CD8-positive, alpha-beta memory T cell (primary cell): Measurements from ENCODE around the gene RASGRP1. TPM values are rescaled to one million over a fixed set of nuclear protein-coding genes. Genes with fewer than 3 reads are reported as not detected.

Experiments
- CTCF ChIA-PET: fragments of 350-600 bp; sonication (Branson Sonifier 250); formaldehyde crosslinking; loops from one replicate; lab custom pipeline; 2021; ENCODE audit warnings: antibody characterized with exemption; lab: Charles Lee
- POLR2A ChIA-PET: fragments of 350-600 bp; sonication (Branson Sonifier 250); formaldehyde crosslinking; loops from one replicate; lab custom pipeline; 2021; ENCODE audit warnings: antibody characterized with exemption; lab: Charles Lee
- DNase-seq, 5 donors: peaks; one replicate each; pipeline versions ENCODE4 v3.0.0 to v3.0.0-alpha.2; 2020 to 2022; ENCODE audit warnings: mixed read lengths in 1 of 5
- H3K27ac ChIP-seq: one replicate; pipeline ENCODE4 v1.7.0; 2013; ENCODE audit warnings: low read depth, mild to moderate bottlenecking, low read length, moderate library complexity
- H3K27me3 ChIP-seq: 2 replicates; pipeline ENCODE4 v1.7.0; 2013; ENCODE audit warnings: low read length, mild to moderate bottlenecking; ENCODE audit not compliant: insufficient read depth, poor library complexity, severe bottlenecking
- H3K36me3 ChIP-seq: 2 replicates; pipeline ENCODE4 v1.7.0; 2013; ENCODE audit warnings: mild to moderate bottlenecking, low read length, moderate library complexity; ENCODE audit not compliant: insufficient read depth
- H3K4me1 ChIP-seq: 2 replicates; pipeline ENCODE4 v1.7.0; 2013; ENCODE audit warnings: mild to moderate bottlenecking, low read length, moderate library complexity; ENCODE audit not compliant: insufficient read depth
- H3K4me3 ChIP-seq: 2 replicates; pipeline ENCODE4 v1.7.0; 2013; ENCODE audit warnings: mild to moderate bottlenecking, low read length
- H3K9me3 ChIP-seq: 2 replicates; pipeline ENCODE4 v1.7.0; 2013; ENCODE audit warnings: mild to moderate bottlenecking, low read length
- H3K27ac Mint-ChIP-seq, 8 donors: one replicate each; pipeline ENCODE4 v1.8.0; 2020 to 2021; ENCODE audit warnings: mixed read lengths in 8 of 8, mild to moderate bottlenecking in 6 of 8, inconsistent platforms in 3 of 8, moderate library complexity in 3 of 8
- H3K27me3 Mint-ChIP-seq, 2 donors: one replicate each; pipeline ENCODE4 v1.8.0; 2020 to 2021; ENCODE audit warnings: mixed read lengths in 2 of 2, mild to moderate bottlenecking in 1 of 2, moderate library complexity in 1 of 2
- H3K36me3 Mint-ChIP-seq, 3 donors: one replicate each; pipeline ENCODE4 v1.8.0; 2020 to 2021; ENCODE audit warnings: mixed read lengths in 3 of 3, inconsistent platforms in 1 of 3, mild to moderate bottlenecking in 1 of 3
- H3K4me1 Mint-ChIP-seq, 3 donors: one replicate each; pipeline ENCODE4 v1.8.0; 2020 to 2021; ENCODE audit warnings: mixed read lengths in 3 of 3, inconsistent platforms in 1 of 3, mild to moderate bottlenecking in 1 of 3
- H3K4me3 Mint-ChIP-seq, 7 donors: one replicate each; pipeline ENCODE4 v1.8.0; 2020 to 2021; ENCODE audit warnings: mixed read lengths in 7 of 7, mild to moderate bottlenecking in 6 of 7, moderate library complexity in 4 of 7, inconsistent platforms in 2 of 7
- H3K9me3 Mint-ChIP-seq, 5 donors: one replicate each; pipeline ENCODE4 v1.8.0; 2020 to 2022; ENCODE audit warnings: mixed read lengths in 5 of 5, mild to moderate bottlenecking in 3 of 5, moderate library complexity in 2 of 5, inconsistent platforms in 1 of 5
- polyA plus RNA-seq: library from polyadenylated mRNA; unstranded; fragments of 300-500 nt; fragmentation: Illumina TruSeq; gene quantifications from one replicate; pipeline ENCODE4 v1.2.3, GENCODE V29; 2021
- total RNA-seq, 2 experiments: library from RNA; stranded (reverse); gene quantifications; one replicate each; pipeline ENCODE4 v1.2.3, GENCODE V29; 2021

Gene RASGRP1
- total and polyA plus RNA-seq, 3 experiments from 2014 or later = 64.7 to 90.9 (median 67.9) TPM

DNA sequence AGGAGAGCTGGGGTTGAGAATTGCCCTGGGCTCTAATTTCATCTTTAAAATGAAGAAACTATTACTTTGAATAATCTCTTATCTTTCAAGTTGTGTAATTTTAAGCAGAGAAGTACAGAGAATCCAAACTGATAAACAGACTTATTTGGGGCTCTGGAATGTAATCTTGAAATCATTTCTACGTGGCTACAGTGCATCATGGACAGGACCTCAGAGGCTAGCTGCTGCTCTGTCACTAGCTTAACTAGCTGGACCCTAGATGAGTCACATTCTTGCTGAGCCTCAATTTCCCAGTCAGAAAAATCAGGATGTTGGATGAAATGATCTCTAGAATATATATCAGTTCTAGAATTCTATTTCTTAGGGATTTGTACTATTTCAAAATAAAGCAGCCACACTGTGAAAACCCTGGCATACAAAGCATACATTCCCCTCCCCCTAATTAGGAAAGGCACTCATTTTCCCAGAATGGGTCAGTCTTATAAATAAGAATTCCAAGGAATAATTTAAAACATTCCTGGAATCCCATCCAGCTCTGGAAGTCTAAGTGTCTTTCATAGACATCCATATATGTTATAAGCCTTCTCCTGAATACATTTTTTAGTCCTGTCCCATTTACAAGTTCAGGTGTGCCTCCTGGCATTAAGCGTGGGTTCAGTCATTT lies 47.2 kb downstream of the RASGRP1 start:
- Mint-ChIP-seq H3K27me3 (no peaks in the 10 kb centered on the region), H3K9me3 (no peaks in the 10 kb centered on the region), H3K4me1 (peaks cover 30 to 62% (median 51%) of the 10 kb centered on the region in 3 donors), H3K36me3 (peaks cover 0 to 87% (median 24%) of the 10 kb centered on the region in 3 donors), H3K27ac (peak overlapping the region in 7 of 8 donors; percentile 62 to 89 (median 79)), H3K4me3 (no peak overlapping the region)
- Histone ChIP-seq H3K4me1 (no peaks in the 10 kb centered on the region), H3K27ac (no peak overlapping the region), H3K27me3 (no peaks in the 10 kb centered on the region), H3K9me3 (no peaks in the 10 kb centered on the region), H3K4me3 (no peak overlapping the region), H3K36me3 (peaks cover 57% of the 10 kb centered on the region)
- CTCF ChIA-PET = interaction anchor here (0.9 to 2.3 kb wide), 4 partner anchors 43 to 182 kb away, joined by 3 to 6 read pairs (median 4); partner anchors contain the start of gene RASGRP1
- POLR2A ChIA-PET = no interaction called here
- DNase-seq = no peak

DNA sequence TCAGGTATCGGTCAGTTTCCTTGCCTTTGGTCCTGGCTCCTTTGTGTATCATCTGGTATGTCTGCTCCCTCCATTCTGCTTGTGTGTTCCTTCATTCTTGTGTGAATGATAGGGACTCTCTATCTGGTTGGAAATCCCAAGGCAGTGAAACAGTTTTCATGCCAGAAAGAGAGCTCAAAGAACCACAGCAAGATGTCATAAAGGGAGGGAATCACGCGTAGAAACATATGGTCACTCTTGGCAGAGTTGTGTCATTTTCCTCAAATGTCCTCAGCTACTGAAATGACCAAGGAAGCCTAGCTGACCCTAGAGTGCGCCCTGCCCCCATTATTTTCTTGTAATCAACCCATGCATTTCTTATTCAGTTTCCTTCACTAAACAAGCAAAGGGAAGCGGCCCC lies 48.0 kb downstream of the RASGRP1 start:
- H3K27ac ChIP-seq = no peak overlapping the region
- H3K4me1 Mint-ChIP-seq = peaks cover 23 to 54% (median 43%) of the 10 kb centered on the region in 3 donors
- no peaks in the 10 kb centered on the region for H3K27me3 ChIP-seq
- POLR2A ChIA-PET = no interaction called here
- no peak overlapping the region for H3K4me3 ChIP-seq
- DNase-seq = no peak
- no peaks in the 10 kb centered on the region for H3K27me3 Mint-ChIP-seq
- H3K9me3 ChIP-seq = no peaks in the 10 kb centered on the region
- no peaks in the 10 kb centered on the region for H3K4me1 ChIP-seq
- CTCF ChIA-PET = interaction anchor here (0.9 to 2.3 kb wide), 5 partner anchors 44 to 183 kb away, joined by 3 to 6 read pairs (median 4); partner anchors contain the start of gene RASGRP1
- peak overlapping the region in 6 of 8 donors; percentile 43 to 88 (median 58) for H3K27ac Mint-ChIP-seq
- peaks cover 0 to 88% (median 27%) of the 10 kb centered on the region in 3 donors for H3K36me3 Mint-ChIP-seq
- H3K36me3 ChIP-seq = peaks cover 65% of the 10 kb centered on the region
- no peak overlapping the region for H3K4me3 Mint-ChIP-seq
- H3K9me3 Mint-ChIP-seq = no peaks in the 10 kb centered on the region

DNA sequence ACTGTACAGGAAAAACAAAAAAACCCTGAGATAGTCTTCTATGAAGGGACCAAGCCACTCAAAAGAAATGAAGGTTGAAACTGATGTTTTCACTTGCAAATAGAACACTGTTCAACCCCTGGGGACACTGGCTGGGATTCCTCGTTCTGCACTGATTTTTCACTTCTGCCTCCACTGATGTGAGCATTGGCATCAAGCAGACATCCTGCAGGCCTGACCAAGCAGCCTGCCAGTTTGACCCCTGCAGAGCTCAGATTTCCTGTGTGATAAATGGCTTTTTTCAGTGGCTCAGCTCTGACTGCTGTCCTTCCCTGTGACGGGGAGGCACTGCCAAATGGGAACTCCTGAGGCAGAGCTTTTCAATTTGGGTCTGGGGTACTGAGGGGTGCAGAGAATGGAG lies 50.0 kb downstream of the RASGRP1 start:
- no peaks in the 10 kb centered on the region for H3K27me3 Mint-ChIP-seq
- H3K9me3 ChIP-seq = no peaks in the 10 kb centered on the region
- peak overlapping the region in 7 of 8 donors; percentile 43 to 82 (median 66) for H3K27ac Mint-ChIP-seq
- H3K4me1 ChIP-seq = no peaks in the 10 kb centered on the region
- H3K36me3 Mint-ChIP-seq = peaks cover 0 to 95% (median 35%) of the 10 kb centered on the region in 3 donors
- no peaks in the 10 kb centered on the region for H3K27me3 ChIP-seq
- CTCF ChIA-PET = interaction anchor here (0.8 to 1.8 kb wide), 5 partner anchors 9 to 176 kb away, joined by 3 to 9 read pairs (median 4); partner anchors contain the start of gene RASGRP1
- no peak overlapping the region for H3K4me3 Mint-ChIP-seq
- POLR2A ChIA-PET = no interaction called here
- H3K4me3 ChIP-seq = no peak overlapping the region
- peaks cover 19 to 46% (median 38%) of the 10 kb centered on the region in 3 donors for H3K4me1 Mint-ChIP-seq
- H3K9me3 Mint-ChIP-seq = no peaks in the 10 kb centered on the region
- no peak for DNase-seq
- no peak overlapping the region for H3K27ac ChIP-seq
- H3K36me3 ChIP-seq = peaks cover 82% of the 10 kb centered on the region

DNA sequence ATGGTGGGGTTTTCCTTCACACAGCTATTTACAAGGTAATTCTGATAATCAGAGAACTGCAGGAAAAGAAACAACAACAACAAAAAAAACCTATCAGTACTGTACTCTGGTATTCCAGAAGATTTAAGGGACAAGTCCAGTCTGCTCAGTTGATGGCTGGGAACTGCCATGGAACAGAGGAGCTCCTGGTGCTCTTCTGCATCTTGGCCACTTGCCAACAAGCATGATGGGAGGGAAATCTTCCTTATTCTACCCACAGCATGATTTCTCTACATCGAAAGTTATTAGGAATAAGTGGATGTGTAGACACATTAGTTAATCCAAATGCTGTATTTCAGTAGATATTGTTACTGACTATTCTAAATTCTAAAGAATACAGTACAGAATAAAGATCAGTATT lies 51.7 kb downstream of the RASGRP1 start:
- Mint-ChIP-seq H3K4me1 (peaks cover 15 to 40% (median 36%) of the 10 kb centered on the region in 3 donors), H3K9me3 (no peaks in the 10 kb centered on the region), H3K36me3 (peaks cover 0 to 98% (median 32%) of the 10 kb centered on the region in 3 donors), H3K27me3 (no peaks in the 10 kb centered on the region), H3K27ac (peak overlapping the region in 7 of 8 donors; percentile 17 to 91 (median 60)), H3K4me3 (no peak overlapping the region)
- Histone ChIP-seq H3K36me3 (peaks cover 89% of the 10 kb centered on the region), H3K27ac (no peak overlapping the region), H3K9me3 (no peaks in the 10 kb centered on the region), H3K27me3 (no peaks in the 10 kb centered on the region), H3K4me3 (no peak overlapping the region), H3K4me1 (no peaks in the 10 kb centered on the region)
- POLR2A ChIA-PET = no interaction called here
- DNase-seq = no peak
- CTCF ChIA-PET = interaction anchor here (0.8 to 4.6 kb wide), 5 partner anchors 9 to 187 kb away, joined by 3 to 30 read pairs (median 4); no protein-coding TSS in a partner anchor

DNA sequence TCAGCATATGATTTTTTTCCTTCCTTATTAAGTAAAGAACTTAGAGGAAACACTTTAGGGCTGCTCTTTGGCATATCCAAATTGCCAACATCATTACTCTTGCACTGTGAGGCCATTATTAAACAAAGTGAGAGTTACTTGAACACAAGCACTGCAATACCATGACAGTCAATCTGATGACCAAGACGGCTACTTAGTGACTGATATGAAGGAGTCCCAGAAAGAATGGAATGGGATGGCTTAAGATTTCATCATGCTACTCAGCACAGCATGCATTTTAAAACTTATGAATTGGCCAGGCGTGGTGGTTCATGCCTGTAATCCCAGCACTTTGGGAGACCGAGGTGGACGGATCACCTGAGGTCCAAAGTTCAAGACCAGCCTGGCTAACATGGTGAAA lies 55.5 kb downstream of the RASGRP1 start:
- Histone ChIP-seq H3K4me1 (no peaks in the 10 kb centered on the region), H3K36me3 (peaks cover 93% of the 10 kb centered on the region), H3K27me3 (no peaks in the 10 kb centered on the region), H3K27ac (no peak overlapping the region), H3K4me3 (no peak overlapping the region), H3K9me3 (no peaks in the 10 kb centered on the region)
- Mint-ChIP-seq H3K9me3 (no peaks in the 10 kb centered on the region), H3K27me3 (no peaks in the 10 kb centered on the region), H3K4me3 (no peak overlapping the region), H3K4me1 (peaks cover 8 to 23% (median 22%) of the 10 kb centered on the region in 3 donors), H3K27ac (peak overlapping the region; percentile 31 to 78 (median 66)), H3K36me3 (peaks cover 7 to 97% (median 38%) of the 10 kb centered on the region in 3 donors)
- POLR2A ChIA-PET = no interaction called here
- CTCF ChIA-PET = no interaction called here
- no peak for DNase-seq

DNA sequence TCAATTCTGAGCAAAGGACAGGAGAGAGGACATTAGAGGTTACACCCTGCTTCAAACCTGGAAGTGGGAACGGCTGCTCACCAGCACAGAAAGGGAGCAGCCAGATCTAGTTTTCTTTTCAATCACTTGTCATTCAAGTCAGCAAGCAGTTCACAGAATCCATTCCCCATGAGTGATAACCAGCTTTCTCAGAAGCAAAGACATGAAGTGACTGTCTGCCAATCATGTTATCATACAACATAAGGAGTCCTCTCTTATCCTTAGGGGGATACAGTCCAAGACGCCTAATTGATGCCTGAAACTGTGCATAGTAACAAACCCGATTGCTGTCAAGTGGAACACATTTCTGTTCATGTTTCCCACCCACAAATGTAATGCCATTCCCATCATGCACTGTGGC lies 56.0 kb downstream of the RASGRP1 start:
- ChIA-PET POLR2A (no interaction called here), CTCF (interaction anchor here (1.6 kb wide), 1 partner anchor 55 kb away, joined by 6 read pairs; no protein-coding TSS in a partner anchor)
- H3K9me3 Mint-ChIP-seq = no peaks in the 10 kb centered on the region
- H3K9me3 ChIP-seq = no peaks in the 10 kb centered on the region
- H3K27me3 Mint-ChIP-seq = no peaks in the 10 kb centered on the region
- H3K27me3 ChIP-seq = no peaks in the 10 kb centered on the region
- no peak for DNase-seq
- H3K36me3 Mint-ChIP-seq = peaks cover 7 to 96% (median 36%) of the 10 kb centered on the region in 3 donors
- H3K27ac Mint-ChIP-seq = peak overlapping the region; percentile 31 to 84 (median 72)
- peaks cover 92% of the 10 kb centered on the region for H3K36me3 ChIP-seq
- H3K4me3 Mint-ChIP-seq = no peak overlapping the region
- peaks cover 5 to 20% (median 19%) of the 10 kb centered on the region in 3 donors for H3K4me1 Mint-ChIP-seq
- H3K4me1 ChIP-seq = no peaks in the 10 kb centered on the region
- H3K4me3 ChIP-seq = no peak overlapping the region
- no peak overlapping the region for H3K27ac ChIP-seq

DNA sequence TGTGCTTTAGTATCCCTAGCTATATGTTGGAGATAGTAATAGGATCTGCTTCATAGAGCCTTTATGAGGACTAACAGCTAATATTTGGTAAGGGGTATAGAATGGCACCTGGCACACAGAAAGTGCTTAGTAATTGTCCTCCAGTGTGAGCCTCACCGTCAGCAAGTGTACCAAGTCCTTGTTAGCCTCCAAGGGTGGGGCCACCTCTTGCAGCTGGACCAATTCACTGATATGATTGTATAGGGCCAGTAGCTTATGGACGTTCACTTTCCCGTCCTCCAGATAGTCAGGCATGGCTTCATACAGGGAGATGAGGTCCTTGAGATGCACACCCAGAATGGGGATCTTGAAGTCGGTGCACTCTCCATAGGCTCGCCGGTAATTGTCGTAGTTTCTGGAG lies 57.0 kb downstream of the RASGRP1 start:
- H3K27ac ChIP-seq = no peak overlapping the region
- H3K27me3 ChIP-seq = no peaks in the 10 kb centered on the region
- Mint-ChIP-seq H3K36me3 (peaks cover 7 to 96% (median 36%) of the 10 kb centered on the region in 3 donors), H3K27ac (peak overlapping the region in 7 of 8 donors; percentile 29 to 89 (median 71)), H3K27me3 (no peaks in the 10 kb centered on the region), H3K4me1 (peaks cover 5 to 15% (median 15%) of the 10 kb centered on the region in 3 donors), H3K9me3 (no peaks in the 10 kb centered on the region), H3K4me3 (no peak overlapping the region)
- peaks cover 92% of the 10 kb centered on the region for H3K36me3 ChIP-seq
- ChIA-PET CTCF (interaction anchor here (0.8 to 2.0 kb wide), 6 partner anchors 11 to 183 kb away, joined by 3 to 7 read pairs (median 4); no protein-coding TSS in a partner anchor), POLR2A (interaction anchor here (0.8 kb wide), 1 partner anchor 8 kb away, joined by 4 read pairs; no protein-coding TSS in a partner anchor)
- no peaks in the 10 kb centered on the region for H3K4me1 ChIP-seq
- no peak overlapping the region for H3K4me3 ChIP-seq
- no peaks in the 10 kb centered on the region for H3K9me3 ChIP-seq
- DNase-seq = no peak

DNA sequence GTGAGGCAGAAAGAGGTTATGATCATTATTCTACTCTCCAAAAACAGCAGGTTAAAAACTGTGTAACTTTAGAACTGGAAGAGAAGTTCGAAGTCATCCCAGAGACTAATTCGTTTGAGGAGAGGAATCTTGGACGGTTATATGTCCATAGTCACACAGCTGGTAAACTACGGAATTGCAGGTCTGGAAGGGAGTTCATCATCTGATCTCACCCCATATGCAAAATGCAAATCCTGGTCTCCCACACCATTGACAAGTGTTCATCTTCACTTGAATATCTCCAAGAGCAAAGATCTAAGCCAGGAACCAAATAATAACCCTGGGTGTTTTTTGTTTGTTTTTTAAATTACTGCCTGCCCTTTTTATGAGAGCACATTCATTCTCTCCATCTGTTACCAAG lies 57.6 kb downstream of the RASGRP1 start:
- H3K36me3 ChIP-seq = peaks cover 91% of the 10 kb centered on the region
- ChIA-PET CTCF (interaction anchor here (0.9 to 2.0 kb wide), 6 partner anchors 10 to 183 kb away, joined by 3 to 7 read pairs (median 4); no protein-coding TSS in a partner anchor), POLR2A (no interaction called here)
- no peaks in the 10 kb centered on the region for H3K9me3 Mint-ChIP-seq
- no peaks in the 10 kb centered on the region for H3K9me3 ChIP-seq
- no peak for DNase-seq
- no peak overlapping the region for H3K27ac ChIP-seq
- no peak overlapping the region for H3K4me3 Mint-ChIP-seq
- H3K27me3 ChIP-seq = no peaks in the 10 kb centered on the region
- H3K4me1 Mint-ChIP-seq = peaks cover 5 to 15% (median 15%) of the 10 kb centered on the region in 3 donors
- H3K4me1 ChIP-seq = no peaks in the 10 kb centered on the region
- H3K36me3 Mint-ChIP-seq = peaks cover 7 to 96% (median 42%) of the 10 kb centered on the region in 3 donors
- no peak overlapping the region for H3K4me3 ChIP-seq
- peak overlapping the region in 7 of 8 donors; percentile 29 to 89 (median 61) for H3K27ac Mint-ChIP-seq
- no peaks in the 10 kb centered on the region for H3K27me3 Mint-ChIP-seq
